DOHH2 (cell line): ENCODE results near the gene ANP32D.
"Not testable (repeated sequence)": the region's sequence is repeated elsewhere in the genome, so short reads cannot be mapped to it uniquely, and the experiment has no call there.

ENCODE experiments used
- H3F3A ChIP-seq: fragments of 200-600 bp; sonication (generic), shearing (Covaris generic); 2 replicates; pipeline ENCODE4 v1.6.0; 2016; ENCODE audit warnings: antibody characterized with exemption, mild to moderate bottlenecking; ENCODE audit not compliant: control insufficient read depth, insufficient read depth
- H3K27ac ChIP-seq: fragments of 200-600 bp; sonication (generic); 2 replicates; pipeline ENCODE4 v1.5.1; 2014; ENCODE audit warnings: low read depth, mild to moderate bottlenecking, low read length, moderate library complexity
- H3K27me3 ChIP-seq: fragments of 200-600 bp; sonication (generic); 2 replicates; pipeline ENCODE4 v1.6.1; 2014; ENCODE audit warnings: mild to moderate bottlenecking, low read length, mixed read lengths; ENCODE audit not compliant: control insufficient read depth
- H3K36me3 ChIP-seq: fragments of 200-600 bp; sonication (generic); 2 replicates; pipeline ENCODE4 v1.6.1; 2014; ENCODE audit warnings: mild to moderate bottlenecking, low read length, moderate library complexity, mixed read lengths; ENCODE audit not compliant: control insufficient read depth
- H3K4me1 ChIP-seq: fragments of 200-600 bp; sonication (generic); 2 replicates; pipeline ENCODE4 v1.6.1; 2014; ENCODE audit warnings: mild to moderate bottlenecking, low read length, mixed read lengths; ENCODE audit not compliant: control insufficient read depth
- H3K4me2 ChIP-seq: fragments of 200-600 bp; sonication (generic); 2 replicates; pipeline ENCODE4 v1.6.0; 2014; ENCODE audit warnings: mild to moderate bottlenecking, low read length, moderate library complexity
- H3K4me3 ChIP-seq: fragments of 200-600 bp; sonication (generic); 2 replicates; pipeline ENCODE4 v1.5.1; 2014; ENCODE audit warnings: mild to moderate bottlenecking, low read length, mixed read lengths
- H3K79me2 ChIP-seq: fragments of 200-600 bp; sonication (generic); 2 replicates; pipeline ENCODE4 v1.6.1; 2014; ENCODE audit warnings: mild to moderate bottlenecking, low read length, mixed read lengths; ENCODE audit not compliant: control insufficient read depth
- H3K9me2 ChIP-seq: fragments of 200-600 bp; sonication (generic); replicated peaks from 2 replicates; pipeline ENCODE4 v1.6.1; 2014; ENCODE audit warnings: mild to moderate bottlenecking, low read length, mixed read lengths; ENCODE audit not compliant: control insufficient read depth
- H3K9me3 ChIP-seq: fragments of 200-600 bp; sonication (generic); 2 replicates; pipeline ENCODE4 v1.6.1; 2014; ENCODE audit warnings: antibody characterized with exemption, low read length, mixed read lengths; ENCODE audit not compliant: control insufficient read depth, insufficient read depth
- H4K20me1 ChIP-seq: fragments of 200-600 bp; sonication (generic); 2 replicates; pipeline ENCODE4 v1.6.0; 2014; ENCODE audit warnings: low read depth, mild to moderate bottlenecking, antibody characterized with exemption, low read length, moderate library complexity; ENCODE audit not compliant: control insufficient read depth, insufficient read depth
- EZH2phosphoT487 ChIP-seq: fragments of 200-600 bp; sonication (generic); IDR thresholded peaks from 2 replicates; pipeline ENCODE4 v1.6.1; 2017; ENCODE audit warnings: borderline replicate concordance, mild to moderate bottlenecking, antibody characterized with exemption, low read length, moderate library complexity, mixed read lengths
- TF ChIP-seq, protein P1 (sequence below): fragments of 200-600 bp; sonication (generic); IDR thresholded peaks from one replicate; pipeline ENCODE4 v1.5.1; 2014; ENCODE audit warnings: antibody characterized with exemption, mild to moderate bottlenecking, low read depth, low read length; ENCODE audit not compliant: poor library complexity, severe bottlenecking

Gene ANP32D

DNA sequence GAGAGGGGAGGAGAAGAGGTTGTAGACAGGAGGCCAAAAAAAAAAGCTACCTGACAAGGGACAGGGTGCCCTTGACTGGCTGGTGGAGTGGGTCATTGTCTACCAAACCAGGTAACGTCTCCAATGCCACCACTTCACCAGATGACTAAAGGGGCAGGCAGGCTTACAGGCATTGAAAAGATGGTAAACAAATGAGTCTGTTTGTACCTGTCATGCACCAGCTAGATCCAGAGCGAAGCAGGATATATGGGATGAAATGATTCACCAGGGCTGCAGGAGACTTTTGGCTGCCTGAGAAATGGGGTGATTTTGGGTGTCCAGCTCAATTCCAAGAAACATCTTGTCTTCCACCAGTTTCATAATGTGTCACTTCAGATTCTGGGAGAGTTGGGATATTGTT lies 13.9 kb downstream of the ANP32D start:
- Histone ChIP-seq H3K9me3 (no peaks in the 10 kb centered on the region), H3K27me3 (peaks cover 9% of the 10 kb centered on the region; the same call in 1 of the 2 replicates), H3K9me2 (no peaks in the 10 kb centered on the region), H3K4me2 (no peak overlapping the region), H3K4me3 (no peak overlapping the region), H3K27ac (no peak overlapping the region), H4K20me1 (no peaks in the 10 kb centered on the region), H3K79me2 (no peaks in the 10 kb centered on the region), H3K4me1 (no peaks in the 10 kb centered on the region), H3F3A (no peaks in the 10 kb centered on the region), H3K36me3 (no peaks in the 10 kb centered on the region)
- no peak for TF ChIP-seq EZH2phosphoT487
- TF ChIP-seq, protein P1, sequence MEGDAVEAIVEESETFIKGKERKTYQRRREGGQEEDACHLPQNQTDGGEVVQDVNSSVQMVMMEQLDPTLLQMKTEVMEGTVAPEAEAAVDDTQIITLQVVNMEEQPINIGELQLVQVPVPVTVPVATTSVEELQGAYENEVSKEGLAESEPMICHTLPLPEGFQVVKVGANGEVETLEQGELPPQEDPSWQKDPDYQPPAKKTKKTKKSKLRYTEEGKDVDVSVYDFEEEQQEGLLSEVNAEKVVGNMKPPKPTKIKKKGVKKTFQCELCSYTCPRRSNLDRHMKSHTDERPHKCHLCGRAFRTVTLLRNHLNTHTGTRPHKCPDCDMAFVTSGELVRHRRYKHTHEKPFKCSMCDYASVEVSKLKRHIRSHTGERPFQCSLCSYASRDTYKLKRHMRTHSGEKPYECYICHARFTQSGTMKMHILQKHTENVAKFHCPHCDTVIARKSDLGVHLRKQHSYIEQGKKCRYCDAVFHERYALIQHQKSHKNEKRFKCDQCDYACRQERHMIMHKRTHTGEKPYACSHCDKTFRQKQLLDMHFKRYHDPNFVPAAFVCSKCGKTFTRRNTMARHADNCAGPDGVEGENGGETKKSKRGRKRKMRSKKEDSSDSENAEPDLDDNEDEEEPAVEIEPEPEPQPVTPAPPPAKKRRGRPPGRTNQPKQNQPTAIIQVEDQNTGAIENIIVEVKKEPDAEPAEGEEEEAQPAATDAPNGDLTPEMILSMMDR = no peak

DNA sequence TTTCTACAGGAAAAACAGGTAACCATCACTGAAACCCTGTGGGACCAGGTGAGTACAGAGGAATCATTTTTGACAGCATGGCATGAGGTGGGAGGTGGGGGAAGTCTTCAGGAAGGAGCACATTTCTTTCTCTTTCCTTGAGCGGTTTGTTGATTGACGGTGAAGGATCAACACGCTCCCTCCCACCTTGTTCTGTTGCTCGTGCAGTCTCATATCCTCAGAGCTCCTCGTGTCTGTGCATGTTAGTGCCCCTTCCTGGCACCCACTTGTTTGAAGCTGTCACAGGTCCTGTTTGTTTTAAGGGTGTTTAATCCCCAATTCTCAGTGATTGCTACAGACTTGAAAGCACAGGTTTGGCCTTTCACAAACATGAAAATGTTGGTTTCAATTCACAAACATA lies 14.3 kb downstream of the ANP32D start:
- peaks cover 11% of the 10 kb centered on the region; the same call in 1 of the 2 replicates for H3K27me3 ChIP-seq
- TF ChIP-seq, protein P1 = no peak
- TF ChIP-seq EZH2phosphoT487 = no peak

DNA sequence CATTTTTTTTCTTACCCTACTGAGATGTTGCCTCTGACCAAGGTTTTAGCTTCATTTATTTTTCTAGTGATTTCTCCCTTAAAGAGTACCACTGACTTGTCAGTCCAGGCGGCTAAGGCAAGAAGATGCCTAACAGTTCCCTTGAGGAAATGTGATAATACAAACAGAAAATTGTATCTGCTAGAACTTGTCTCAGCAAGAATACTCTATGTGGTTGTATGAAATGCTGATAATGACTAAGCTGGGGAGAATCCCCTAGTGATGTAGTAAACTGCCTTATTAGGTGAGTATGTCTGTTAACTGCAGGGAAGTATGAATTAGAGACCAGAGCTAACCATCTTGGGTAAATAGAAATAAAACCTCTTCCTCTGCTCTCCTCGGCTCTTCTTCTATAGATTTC lies 16.7 kb downstream of the ANP32D start:
- no peaks in the 10 kb centered on the region for H4K20me1 ChIP-seq
- no peak overlapping the region for H3K4me3 ChIP-seq
- no peaks in the 10 kb centered on the region for H3K36me3 ChIP-seq
- H3K9me2 ChIP-seq = no peaks in the 10 kb centered on the region
- H3K9me3 ChIP-seq = no peaks in the 10 kb centered on the region
- no peaks in the 10 kb centered on the region for H3K4me1 ChIP-seq
- no peak overlapping the region for H3K27ac ChIP-seq
- no peak for TF ChIP-seq EZH2phosphoT487
- TF ChIP-seq, protein P1 = no peak
- no peaks in the 10 kb centered on the region for H3K79me2 ChIP-seq
- no peaks in the 10 kb centered on the region for H3F3A ChIP-seq
- H3K27me3 ChIP-seq = peaks cover 11% of the 10 kb centered on the region; the same call in 1 of the 2 replicates
- no peak overlapping the region for H3K4me2 ChIP-seq

More for the DNA sequence above, 14.3 kb downstream of the ANP32D start:
- H3K9me3 ChIP-seq = no peaks in the 10 kb centered on the region
- no peaks in the 10 kb centered on the region for H3K9me2 ChIP-seq
- H4K20me1 ChIP-seq = no peaks in the 10 kb centered on the region
- H3K4me1 ChIP-seq = no peaks in the 10 kb centered on the region
- no peaks in the 10 kb centered on the region for H3F3A ChIP-seq
- H3K4me3 ChIP-seq = no peak overlapping the region
- no peaks in the 10 kb centered on the region for H3K36me3 ChIP-seq
- H3K27ac ChIP-seq = no peak overlapping the region
- no peak overlapping the region for H3K4me2 ChIP-seq
- H3K79me2 ChIP-seq = no peaks in the 10 kb centered on the region

DNA sequence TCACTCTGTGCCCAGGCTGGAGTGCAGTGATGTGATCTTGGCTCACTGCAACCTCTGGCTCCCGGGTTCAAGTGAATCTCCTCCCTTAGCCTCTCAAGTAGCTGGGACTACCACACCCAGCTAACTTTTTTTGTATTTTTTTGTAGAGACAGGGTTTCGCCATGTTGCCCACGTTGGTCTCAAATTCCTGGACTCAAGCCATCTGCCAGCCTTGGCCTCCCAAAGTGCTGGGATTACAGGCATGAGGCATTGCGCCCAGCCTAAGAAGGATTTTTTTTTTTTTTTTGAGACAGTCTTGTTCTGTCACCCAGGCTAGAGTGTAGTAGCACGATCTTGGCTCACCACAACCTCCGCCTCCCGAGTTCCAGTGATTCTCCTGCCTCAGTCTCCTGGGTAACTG lies 17.1 kb downstream of the ANP32D start:
- H3K79me2 ChIP-seq, H3K27ac ChIP-seq, H3K4me1 ChIP-seq, H3K4me2 ChIP-seq, H3K4me3 ChIP-seq, H3K36me3 ChIP-seq, H3K9me2 ChIP-seq, H3K9me3 ChIP-seq, H3F3A ChIP-seq, H4K20me1 ChIP-seq: not testable (repeated sequence)
- peaks cover 11% of the 10 kb centered on the region; the same call in 1 of the 2 replicates for H3K27me3 ChIP-seq

DNA sequence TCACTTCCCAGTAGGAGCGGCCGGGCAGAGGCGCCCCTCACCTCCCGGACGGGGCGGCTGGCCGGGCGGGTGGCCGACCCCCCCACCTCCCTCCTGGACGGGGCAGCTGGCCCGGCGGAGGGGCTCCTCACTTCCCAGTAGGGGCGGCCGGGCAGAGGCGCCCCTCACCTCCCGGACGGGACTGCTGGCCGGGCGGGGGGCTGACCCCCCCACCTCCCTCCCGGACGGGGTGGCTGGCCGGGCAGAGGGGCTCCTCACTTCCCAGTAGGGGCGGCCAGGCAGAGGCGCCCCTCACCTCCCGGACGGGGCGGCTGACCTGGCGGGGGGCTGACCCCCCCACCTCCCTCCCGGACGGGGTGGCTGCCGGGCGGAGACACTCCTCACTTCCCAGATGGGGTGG lies 27.9 kb downstream of the ANP32D start:
- not testable (repeated sequence) for H4K20me1 ChIP-seq, H3K4me1 ChIP-seq, H3K4me2 ChIP-seq, H3F3A ChIP-seq, H3K9me3 ChIP-seq, H3K9me2 ChIP-seq, H3K79me2 ChIP-seq, H3K4me3 ChIP-seq, H3K27ac ChIP-seq, H3K36me3 ChIP-seq, H3K27me3 ChIP-seq

DNA sequence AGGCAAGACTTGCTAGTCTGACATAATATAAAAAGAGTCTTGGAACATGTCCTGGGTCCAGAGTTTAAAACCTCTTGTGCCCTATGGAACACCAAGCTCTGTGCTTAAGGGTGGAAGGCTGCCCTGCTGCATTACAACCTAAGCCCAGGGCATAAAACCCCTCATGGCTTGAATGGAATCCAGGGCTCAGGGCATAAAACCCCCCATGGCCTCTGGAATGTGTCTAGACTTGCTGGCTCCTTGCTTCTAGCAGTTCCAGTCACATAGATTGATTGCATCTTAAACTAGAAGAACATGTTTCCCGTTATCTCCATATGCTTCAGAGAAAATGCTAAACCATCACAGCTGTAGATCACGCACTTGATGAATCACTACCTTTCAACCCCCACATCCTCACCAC lies 34.5 kb downstream of the ANP32D start:
- not testable (repeated sequence) for H3K9me3 ChIP-seq, H3K9me2 ChIP-seq, H3K79me2 ChIP-seq, H3K4me3 ChIP-seq, H3F3A ChIP-seq, H3K36me3 ChIP-seq, H4K20me1 ChIP-seq, H3K4me1 ChIP-seq, H3K4me2 ChIP-seq, H3K27ac ChIP-seq, H3K27me3 ChIP-seq
